RWPE1 (cell line): ENCODE data around the gene CHSY1.
A peak's percentile ranks its signal among the peaks of the same experiment; 100 is the strongest.

Experiments used
- CTCF ChIA-PET: fragments of 350-600 bp; sonication (Branson Sonifier 250); formaldehyde crosslinking; extraction: SDS; loops from one replicate; lab custom pipeline; 2021; lab: Yijun Ruan, JAX
- POLR2A ChIA-PET: fragments of 400-600 bp; formaldehyde crosslinking; extraction: SDS; loops from one replicate; lab custom pipeline; 2020; ENCODE audit warnings: antibody characterized with exemption; ENCODE audit not compliant: low non-redundant PET; lab: Yijun Ruan, JAX
- DNase-seq: peaks from one replicate; pipeline ENCODE4 v3.0.0; 2012; ENCODE audit warnings: low spot score
- H3K27ac ChIP-seq: fragments of 450-650 bp; 2 replicates; pipeline ENCODE4 v1.5.1; 2017
- TF ChIP-seq, protein P1 (sequence below): fragments of 450-650 bp; conservative IDR thresholded peaks from 2 replicates; pipeline ENCODE4 v1.5.1; 2017; ENCODE audit warnings: low read depth, mild to moderate bottlenecking

CHSY1 gene

DNA sequence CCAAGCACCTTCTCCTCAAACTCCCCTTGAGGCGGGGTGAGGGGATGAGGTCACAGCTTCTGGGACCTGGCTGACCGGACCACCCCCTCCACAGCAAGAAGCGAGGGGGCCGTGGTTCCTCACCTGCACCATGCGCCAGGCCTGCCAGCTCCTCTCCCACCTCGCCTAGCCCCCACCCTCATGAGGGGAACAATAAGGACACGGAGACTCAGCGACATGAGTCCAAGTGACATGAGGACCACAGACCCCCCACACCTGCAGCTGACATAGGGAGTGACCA lies 118.7 kb downstream of the CHSY1 start:
- ChIA-PET CTCF (no interaction called here), POLR2A (no interaction called here)
- H3K27ac ChIP-seq = no peak overlapping the region; the same call in 1 of the 2 replicates
- no peak for DNase-seq
- TF ChIP-seq, protein P1, sequence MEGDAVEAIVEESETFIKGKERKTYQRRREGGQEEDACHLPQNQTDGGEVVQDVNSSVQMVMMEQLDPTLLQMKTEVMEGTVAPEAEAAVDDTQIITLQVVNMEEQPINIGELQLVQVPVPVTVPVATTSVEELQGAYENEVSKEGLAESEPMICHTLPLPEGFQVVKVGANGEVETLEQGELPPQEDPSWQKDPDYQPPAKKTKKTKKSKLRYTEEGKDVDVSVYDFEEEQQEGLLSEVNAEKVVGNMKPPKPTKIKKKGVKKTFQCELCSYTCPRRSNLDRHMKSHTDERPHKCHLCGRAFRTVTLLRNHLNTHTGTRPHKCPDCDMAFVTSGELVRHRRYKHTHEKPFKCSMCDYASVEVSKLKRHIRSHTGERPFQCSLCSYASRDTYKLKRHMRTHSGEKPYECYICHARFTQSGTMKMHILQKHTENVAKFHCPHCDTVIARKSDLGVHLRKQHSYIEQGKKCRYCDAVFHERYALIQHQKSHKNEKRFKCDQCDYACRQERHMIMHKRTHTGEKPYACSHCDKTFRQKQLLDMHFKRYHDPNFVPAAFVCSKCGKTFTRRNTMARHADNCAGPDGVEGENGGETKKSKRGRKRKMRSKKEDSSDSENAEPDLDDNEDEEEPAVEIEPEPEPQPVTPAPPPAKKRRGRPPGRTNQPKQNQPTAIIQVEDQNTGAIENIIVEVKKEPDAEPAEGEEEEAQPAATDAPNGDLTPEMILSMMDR = no peak

DNA sequence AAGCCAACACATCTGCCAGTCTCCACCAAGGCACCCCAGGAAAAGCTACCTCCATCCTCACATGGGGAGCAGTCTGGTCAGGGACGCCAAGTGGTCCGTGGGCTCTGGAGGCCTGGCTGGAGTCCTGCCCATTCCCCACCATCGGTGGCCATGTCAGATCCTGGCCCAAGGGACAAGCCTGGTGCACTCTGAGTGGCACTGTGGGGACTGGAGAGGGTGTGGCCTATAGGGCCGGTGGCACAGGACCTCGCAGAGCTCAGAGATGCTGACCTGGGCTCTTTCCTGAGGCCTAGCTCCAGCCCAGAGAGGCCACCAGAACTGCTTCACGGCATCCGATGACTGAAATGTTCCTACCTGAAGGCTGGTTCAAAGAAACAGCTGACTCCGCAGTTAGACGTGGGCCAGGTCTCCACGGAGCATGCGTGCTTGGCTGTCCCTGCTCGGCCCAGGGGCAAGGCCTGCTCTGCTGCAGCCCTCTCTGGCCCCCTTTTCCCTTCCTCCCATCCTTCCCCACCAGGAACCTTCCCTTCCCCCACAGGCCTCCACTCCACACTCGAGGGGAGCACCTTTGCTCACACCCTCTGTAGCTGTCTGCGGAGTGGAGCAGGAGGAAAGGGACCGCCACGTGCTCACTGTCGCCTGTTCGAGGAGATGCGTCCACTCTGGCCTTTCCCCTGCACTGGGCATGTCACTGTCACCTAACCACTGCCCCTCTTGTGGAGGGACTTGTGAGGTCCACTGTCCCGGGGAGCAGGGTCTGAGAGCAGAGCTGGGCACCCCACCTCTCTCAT lies 119.3 kb downstream of the CHSY1 start:
- ChIA-PET POLR2A (no interaction called here), CTCF (no interaction called here)
- no peak for DNase-seq
- H3K27ac ChIP-seq = no peak overlapping the region; the same call in 1 of the 2 replicates
- TF ChIP-seq, protein P1 = no peak

DNA sequence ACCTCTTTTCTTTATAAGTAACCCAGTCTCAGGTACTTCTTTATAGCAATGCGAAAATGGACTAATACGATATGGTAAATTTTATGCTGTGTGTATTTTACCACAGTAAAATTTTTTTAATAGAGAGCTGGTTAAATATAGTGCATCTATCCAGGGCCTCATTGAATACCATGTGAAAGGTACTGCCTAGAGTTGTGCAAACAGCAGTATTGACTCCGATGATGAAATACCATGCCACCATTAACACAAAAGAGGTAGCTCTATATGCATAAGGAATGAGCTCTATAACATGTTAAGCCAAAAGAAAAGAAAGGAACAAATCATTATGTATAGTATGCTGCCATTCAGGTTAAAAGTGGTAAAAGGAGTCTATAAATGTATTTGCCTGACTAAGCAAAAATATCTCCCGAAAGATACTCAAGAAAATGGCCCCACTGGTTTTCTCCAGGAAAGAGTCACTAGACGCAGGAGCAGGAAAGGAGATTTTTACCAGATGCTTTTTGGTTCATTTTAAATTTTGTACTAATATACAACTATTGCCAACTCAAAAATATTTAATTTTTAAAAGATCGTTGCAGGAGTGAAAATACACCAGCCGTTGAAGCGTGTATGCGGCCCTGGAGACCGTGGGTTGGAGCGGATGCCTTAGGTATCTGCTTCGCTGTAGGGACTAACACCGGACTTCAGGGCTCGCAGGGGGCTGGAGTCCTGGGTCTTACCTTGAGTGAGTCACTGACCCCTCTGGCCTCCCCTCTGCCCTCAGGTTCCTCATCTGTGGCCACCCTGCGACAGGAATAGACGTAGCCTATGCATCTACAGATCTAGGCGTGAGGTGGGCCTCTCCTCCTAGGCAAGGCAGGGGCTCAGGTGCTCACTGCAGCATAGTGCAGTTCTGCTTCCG lies 120.1 kb downstream of the CHSY1 start:
- ChIA-PET CTCF (no interaction called here), POLR2A (no interaction called here)
- no peak overlapping the region for H3K27ac ChIP-seq
- TF ChIP-seq, protein P1 = no peak
- no peak for DNase-seq

DNA sequence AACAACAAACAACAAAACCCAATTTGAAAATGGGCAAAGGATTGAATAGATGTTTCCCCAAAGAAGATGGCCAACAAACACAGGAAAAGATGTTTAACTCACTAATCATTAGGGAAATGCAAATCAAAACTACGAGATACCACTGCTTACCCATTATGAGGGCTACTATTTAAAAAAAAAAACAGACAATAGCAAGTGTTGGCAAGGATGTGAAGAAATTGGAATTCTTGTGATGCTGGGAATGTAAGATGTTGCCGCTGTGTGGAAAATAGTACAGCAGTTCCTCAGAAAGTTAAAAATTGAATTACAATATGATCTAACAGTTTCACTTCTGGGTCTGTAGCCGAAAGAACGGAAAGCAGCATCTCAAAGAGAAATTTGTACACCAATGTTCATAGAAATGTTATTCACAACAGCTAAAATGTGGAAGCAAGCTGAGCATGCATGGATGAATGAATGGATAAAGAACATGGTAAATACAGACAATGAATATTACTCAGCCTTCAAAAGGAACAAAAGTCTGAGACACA lies 121.9 kb downstream of the CHSY1 start:
- TF ChIP-seq, protein P1 = no peak
- H3K27ac ChIP-seq = no peak overlapping the region
- ChIA-PET CTCF (no interaction called here), POLR2A (no interaction called here)
- no peak for DNase-seq

DNA sequence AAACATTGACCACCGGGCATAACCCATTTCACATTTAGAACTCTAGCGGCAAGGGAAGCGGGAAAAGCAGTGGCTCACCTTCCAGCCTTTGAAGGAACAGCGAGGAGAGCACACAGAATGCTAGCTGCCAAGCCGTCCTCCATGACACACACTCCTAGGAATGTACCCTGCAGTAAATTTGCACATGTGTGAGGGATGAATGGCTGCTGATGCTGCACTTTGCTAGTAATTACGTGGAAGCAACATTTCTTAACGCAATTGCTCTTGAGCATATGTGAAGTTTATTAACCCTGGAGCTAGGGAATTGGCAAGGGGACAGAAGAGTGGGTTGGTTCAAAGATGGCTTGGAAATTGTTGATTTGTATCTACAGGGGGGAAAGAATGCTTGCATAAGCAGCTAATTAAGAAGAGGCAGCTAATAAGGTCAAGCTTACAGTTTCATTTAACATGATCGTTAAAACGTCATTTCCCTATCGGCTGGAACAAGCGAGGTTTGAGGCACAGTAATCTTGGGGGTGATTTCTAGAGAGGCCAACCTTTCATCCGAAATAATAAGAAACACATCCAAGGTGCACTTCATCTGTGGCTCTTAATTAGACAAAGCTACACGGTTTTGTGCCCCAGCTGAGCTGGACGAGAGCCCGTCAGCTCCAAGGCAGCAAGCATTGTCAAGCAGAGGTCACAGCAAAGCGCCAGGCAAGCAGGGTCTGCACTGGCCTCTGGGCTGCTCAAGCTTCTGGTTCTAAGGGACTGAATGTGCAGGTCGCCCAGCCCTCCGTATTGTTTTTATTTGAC lies 123.4 kb downstream of the CHSY1 start:
- TF ChIP-seq, protein P1 = no peak
- ChIA-PET POLR2A (no interaction called here), CTCF (no interaction called here)
- H3K27ac ChIP-seq = peak overlapping the region; percentile 97
- DNase-seq = peak; percentile 80

DNA sequence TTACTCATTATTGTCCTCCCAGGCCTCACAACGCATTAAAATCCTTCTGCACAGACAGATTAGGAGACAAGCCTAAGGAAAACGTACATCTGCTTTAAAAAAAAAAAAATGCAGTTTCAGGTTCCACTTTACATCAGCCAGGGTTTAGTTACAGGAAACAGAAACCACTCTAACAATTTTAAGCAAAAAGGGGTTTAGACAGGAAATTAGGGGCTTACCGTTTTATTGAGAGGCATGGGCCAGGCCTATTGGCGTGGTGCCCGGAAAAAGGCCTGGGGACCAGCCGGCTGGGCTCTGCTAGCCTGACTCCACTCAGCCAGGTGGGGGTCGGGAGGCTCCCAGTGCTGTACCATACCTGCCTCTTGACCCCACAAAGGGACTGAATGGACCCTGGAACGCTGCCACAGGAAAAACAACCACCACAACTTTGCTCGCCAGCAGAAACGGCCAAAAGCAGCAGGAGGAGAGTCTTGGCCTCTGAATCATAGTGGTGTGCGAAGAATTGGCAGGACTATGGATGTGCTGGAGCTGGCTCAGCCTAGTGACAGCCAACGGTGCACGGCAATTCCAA lies 124.3 kb downstream of the CHSY1 start:
- peak overlapping the region; percentile 97 for H3K27ac ChIP-seq
- CTCF ChIA-PET = no interaction called here
- TF ChIP-seq, protein P1 = no peak
- peak; percentile 52 for DNase-seq
- POLR2A ChIA-PET = no interaction called here
